IMR-90 (cell line): ENCODE results near the gene BSPRY.

ENCODE experiments used
- CHD1 ChIP-seq: IDR thresholded peaks from 2 replicates; pipeline ENCODE4 v1.6.1; 2012; ENCODE audit warnings: low read depth, low read length, improper control_type of control experiment
- POLR2A ChIP-seq: IDR thresholded peaks from 2 replicates; pipeline ENCODE4 v1.6.1; 2012; ENCODE audit warnings: mild to moderate bottlenecking, low read depth, low read length
- RAD21 ChIP-seq: IDR thresholded peaks from 2 replicates; pipeline ENCODE4 v1.6.1; 2012; ENCODE audit warnings: low read length, improper control_type of control experiment
- RCOR1 ChIP-seq: IDR thresholded peaks from 2 replicates; pipeline ENCODE4 v1.6.1; 2012; ENCODE audit warnings: mild to moderate bottlenecking, low read length, improper control_type of control experiment; ENCODE audit not compliant: insufficient replicate concordance
- SMC3 ChIP-seq: fragments of 150-350 bp; IDR thresholded peaks from 2 replicates; pipeline ENCODE4 v1.6.1; 2016; ENCODE audit warnings: low read depth, mild to moderate bottlenecking, antibody characterized with exemption, low read length, moderate library complexity
- TF ChIP-seq, protein P1 (sequence below): conservative IDR thresholded peaks from 2 replicates; pipeline ENCODE4 v1.5.1; 2012; ENCODE audit warnings: mild to moderate bottlenecking, low read depth, low read length, improper control_type of control experiment
- TF ChIP-seq, protein P2 (sequence below): fragments of 150-350 bp; IDR thresholded peaks from 2 replicates; pipeline ENCODE4 v1.6.1; 2017; ENCODE audit warnings: mild to moderate bottlenecking, antibody characterized with exemption, low read length, low read depth

DNA sequence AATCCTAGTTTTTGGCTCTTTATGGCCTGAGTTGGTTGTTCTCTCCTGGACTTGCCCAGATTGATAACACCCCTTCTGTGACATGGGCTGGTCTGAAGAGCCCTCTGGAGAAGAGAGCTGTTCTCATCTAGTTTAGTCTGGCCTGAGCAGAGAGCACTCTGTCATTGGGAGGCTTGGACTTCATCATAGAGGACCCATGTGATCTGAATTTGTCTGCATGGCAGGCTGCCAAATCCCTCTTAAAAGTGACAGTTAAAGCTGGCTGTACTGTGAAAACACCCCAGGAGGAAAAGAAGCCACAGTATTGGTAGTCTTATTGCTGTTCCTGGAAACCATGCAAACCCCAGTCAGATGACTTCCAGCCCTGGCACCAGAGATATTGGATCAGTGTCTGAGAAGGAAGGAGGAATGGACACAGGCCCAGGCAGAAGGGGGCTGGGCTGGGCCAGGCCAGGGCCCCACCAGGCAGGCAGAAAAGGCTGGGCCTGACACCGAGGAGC lies 5.6 kb upstream of the BSPRY start:
- TF ChIP-seq, protein P1, sequence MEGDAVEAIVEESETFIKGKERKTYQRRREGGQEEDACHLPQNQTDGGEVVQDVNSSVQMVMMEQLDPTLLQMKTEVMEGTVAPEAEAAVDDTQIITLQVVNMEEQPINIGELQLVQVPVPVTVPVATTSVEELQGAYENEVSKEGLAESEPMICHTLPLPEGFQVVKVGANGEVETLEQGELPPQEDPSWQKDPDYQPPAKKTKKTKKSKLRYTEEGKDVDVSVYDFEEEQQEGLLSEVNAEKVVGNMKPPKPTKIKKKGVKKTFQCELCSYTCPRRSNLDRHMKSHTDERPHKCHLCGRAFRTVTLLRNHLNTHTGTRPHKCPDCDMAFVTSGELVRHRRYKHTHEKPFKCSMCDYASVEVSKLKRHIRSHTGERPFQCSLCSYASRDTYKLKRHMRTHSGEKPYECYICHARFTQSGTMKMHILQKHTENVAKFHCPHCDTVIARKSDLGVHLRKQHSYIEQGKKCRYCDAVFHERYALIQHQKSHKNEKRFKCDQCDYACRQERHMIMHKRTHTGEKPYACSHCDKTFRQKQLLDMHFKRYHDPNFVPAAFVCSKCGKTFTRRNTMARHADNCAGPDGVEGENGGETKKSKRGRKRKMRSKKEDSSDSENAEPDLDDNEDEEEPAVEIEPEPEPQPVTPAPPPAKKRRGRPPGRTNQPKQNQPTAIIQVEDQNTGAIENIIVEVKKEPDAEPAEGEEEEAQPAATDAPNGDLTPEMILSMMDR = no peak
- TF ChIP-seq POLR2A (no peak), RCOR1 (no peak), SMC3 (no peak), RAD21 (no peak), CHD1 (no peak)
- TF ChIP-seq, protein P2, sequence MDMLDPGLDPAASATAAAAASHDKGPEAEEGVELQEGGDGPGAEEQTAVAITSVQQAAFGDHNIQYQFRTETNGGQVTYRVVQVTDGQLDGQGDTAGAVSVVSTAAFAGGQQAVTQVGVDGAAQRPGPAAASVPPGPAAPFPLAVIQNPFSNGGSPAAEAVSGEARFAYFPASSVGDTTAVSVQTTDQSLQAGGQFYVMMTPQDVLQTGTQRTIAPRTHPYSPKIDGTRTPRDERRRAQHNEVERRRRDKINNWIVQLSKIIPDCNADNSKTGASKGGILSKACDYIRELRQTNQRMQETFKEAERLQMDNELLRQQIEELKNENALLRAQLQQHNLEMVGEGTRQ = no peak
